Upper lobe of left lung (tissue), 4 donors: Measurements from ENCODE around the gene FLOT1.

Experiments
- CTCF ChIP-seq, 6 experiments: fragments of 450-650 bp in 4 of 6; fragments of 200-600 bp in 2 of 6; sonication (generic) in 2 of 6; IDR thresholded peaks; one replicate each; pipeline ENCODE4 v1.5.1; 2016 to 2019; ENCODE audit warnings: antibody characterized with exemption in 6 of 6
- POLR2A ChIP-seq, 4 donors: fragments of 450-650 bp; IDR thresholded peaks; one replicate each; pipeline ENCODE4 v1.5.1; 2016 to 2017; ENCODE audit warnings: antibody characterized with exemption in 4 of 4, mild to moderate bottlenecking in 2 of 4
- POLR2AphosphoS5 ChIP-seq, 2 donors: sonication (generic); formaldehyde crosslinking; IDR thresholded peaks; one replicate each; pipeline ENCODE4 v1.5.1; 2017; ENCODE audit warnings: antibody characterized with exemption in 2 of 2

- TF ChIP-seq POLR2A (IDR thresholded peaks at IDR 0.05) (no peak), CTCF (IDR thresholded peaks at IDR 0.05) (no peak), POLR2AphosphoS5 (IDR thresholded peaks at IDR 0.05) (no peak)
Observed at GRCh38 chr6:30789606-30790005, 47.1 kb upstream of the FLOT1 start.
